ENCODE results near the gene COL4A6.
A peak's percentile ranks its signal among the peaks of the same experiment; 100 is the strongest.

The COL4A6 gene

DNA sequence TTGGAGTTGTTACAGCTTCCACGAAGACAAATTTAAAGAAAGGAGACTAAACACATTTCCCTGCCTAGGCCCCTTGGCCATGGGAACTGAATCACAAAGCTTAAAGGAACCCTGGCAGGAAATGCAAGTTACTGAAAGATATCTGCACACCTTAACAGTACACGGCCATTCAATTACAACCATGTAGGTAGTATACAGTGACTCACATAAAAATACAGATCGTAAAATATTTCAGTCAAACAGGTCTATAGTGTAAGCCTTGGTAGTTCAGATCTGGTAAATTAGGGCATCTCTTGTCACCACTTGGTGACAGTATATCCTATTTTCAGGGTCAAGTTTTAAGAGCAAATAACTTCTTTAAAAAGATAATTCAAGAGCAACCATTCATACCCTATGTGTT lies 234.7 kb downstream of the COL4A6 start:
- DNase-seq: no peak

DNA sequence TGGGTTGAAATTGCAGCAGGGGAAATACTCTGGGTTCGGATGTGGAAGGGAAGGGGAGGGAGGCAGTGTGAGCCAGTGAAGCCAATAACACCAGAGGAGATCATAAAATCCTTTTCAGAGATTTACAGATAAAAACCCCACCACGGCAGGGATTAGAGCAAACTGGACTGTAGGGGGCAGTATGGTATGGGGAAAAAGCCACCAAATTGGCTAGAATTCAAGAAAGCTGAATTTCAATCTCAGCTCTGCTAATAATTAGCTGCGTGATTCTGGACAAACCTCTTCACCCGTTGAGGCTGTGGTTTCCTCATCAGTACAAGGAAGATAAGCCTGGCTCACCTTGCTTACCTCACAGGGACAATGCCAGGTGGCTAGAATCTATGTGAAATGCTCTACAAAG lies 238.5 kb downstream of the COL4A6 start:
- peak; percentile 39 for DNase-seq

DNA sequence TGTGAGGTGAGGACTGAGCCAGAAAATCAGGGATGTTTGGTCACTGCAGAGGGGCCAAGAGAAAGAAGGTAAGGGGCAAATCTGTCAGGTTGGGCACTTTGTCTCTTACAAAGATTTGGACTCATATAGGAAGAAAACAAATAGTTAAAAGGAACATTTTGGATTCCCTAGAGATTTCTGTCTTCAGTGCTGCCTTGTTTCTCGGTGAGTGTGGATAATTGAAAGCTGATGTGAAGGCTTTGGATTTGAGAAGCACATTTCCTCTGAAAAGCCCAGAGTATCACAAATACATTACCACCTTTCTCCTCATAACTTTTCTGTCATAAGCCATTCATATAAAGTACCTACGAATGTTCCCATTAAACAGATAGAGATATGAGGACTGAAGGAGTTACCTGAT lies 239.2 kb downstream of the COL4A6 start:
- no peak for DNase-seq

DNA sequence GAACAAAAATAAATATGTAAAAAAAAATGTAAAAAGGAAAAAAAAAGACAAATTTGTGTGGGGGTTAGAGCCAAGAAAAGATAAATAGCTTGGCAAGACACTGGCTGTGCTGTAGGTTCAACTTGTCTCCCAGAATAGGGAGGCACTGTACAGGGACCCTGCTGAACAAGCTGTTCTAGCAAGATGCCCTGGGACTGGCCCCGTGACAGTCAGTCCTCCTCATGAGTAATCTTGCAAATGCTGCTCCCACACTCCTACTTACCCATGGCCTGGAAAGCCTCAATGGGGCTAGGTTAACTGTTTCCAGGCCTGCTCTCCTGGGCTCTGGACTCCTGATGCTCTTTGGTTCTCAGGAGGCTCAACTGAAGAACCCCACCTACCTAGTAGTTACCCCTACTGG lies 239.8 kb downstream of the COL4A6 start:
- DNase-seq: no peak

DNA sequence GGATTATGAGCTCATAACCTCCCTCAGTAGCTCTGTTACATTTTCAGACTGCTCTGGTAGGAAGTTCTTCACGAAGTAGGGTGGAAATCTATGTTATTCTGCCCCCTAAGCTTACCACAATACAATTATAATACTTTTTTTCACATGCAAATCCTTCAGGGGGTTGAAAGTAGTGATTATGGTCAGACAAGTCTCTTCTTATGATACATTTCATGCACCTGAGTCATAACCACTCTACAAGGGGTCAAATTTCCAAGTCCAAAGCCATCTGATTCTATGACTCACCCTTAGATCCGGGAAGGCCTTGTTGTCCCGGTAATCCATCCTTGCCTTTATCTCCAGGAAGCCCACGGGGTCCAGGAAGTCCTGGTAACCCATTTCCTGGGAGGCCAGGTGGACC lies 251.4 kb downstream of the COL4A6 start:
- no peak for DNase-seq

DNA sequence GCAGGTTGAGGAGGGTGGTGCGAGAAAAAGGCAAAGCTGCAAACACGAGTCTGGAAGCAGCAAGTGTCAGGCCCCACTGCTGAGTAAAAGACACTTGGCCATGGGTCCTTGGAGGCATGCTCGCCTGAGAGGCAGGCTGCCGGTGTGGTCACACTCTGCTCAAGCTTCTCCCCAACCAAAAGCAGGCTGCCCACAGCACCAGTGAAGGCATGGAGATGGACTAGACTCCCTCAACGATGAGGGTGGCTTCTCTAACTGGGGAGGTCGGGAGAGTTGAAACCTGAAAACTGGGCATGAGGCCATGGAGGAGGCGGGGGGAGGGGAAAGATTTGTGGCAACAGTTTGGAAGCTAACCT lies 260.1 kb downstream of the COL4A6 start:
- no peak for DNase-seq

DNA sequence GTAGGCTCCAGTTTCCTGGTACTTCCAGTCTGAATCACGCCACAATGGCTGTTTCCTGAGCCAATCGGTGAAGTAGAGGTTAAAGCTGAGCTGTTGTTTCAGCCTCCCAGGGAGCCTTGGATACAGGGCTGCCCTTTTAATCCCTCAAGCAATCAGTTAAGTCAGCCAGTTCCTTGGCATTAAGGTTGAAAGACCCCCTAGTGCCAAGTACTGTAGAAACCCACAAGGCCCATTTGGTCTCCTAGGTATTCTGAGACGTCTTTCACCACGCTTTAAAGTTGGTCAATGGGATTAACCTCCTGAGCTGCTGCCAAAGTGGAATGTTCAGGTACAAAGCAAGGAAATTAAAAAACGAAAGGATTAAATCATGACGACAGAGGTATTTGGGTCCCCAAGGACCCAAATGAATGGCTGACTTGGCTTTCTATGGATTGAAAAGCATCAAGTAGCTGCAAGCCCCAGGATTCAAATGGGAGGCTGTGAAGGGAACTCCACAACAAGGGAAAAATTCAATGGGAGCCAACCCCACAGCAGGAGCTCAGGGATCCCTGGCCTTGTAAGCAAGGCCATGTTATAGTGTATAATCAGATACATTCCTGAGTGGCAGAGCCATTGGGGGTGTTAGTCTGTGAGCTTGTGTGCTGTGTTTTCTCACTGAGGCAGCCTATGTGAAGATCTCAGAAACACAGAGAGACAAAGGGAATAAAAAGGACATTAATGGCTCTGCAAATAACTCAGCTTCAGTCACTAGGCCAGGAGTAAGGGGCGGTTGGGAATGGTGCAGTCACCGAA lies 260.7 kb downstream of the COL4A6 start:
- no peak for DNase-seq

DNA sequence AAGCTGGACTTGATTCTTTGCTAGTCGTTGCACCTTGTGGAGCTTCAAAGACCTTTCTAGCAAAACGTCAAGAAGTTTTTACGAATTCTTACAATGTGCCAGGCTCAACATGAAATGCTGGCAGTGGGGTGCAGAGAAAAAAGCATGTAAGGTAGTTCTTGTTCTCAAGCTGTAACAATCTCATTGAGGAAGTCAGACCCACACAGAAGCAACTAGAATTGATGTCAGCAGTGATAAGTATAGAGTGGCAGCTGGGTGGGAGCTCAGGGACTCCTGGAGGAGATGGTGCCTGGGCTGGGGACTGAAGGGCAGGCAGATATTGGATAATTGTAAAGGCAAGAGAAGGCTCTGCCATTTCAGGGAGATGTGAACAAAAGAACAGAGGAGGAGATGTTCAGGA lies 264.3 kb downstream of the COL4A6 start:
- no peak for DNase-seq

DNA sequence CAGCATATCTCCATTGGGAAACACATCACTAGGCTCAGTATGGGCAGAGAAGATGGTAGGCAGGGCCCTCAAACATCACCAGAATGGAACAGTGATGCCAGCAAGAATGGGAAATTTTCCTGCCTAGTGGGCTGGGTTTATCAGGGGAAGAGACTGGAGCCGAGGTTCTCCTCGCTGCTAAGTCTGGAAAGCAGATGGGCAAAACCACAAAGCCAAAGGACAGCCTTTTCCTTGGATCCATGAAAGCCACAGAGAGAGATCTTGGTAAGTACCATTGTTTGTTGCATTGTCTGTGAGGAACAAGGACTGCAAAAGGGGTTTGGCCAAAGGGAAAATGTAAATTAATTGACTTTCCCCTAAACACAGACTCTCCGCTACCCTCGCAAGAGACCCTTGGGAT lies 266.6 kb downstream of the COL4A6 start:
- DNase-seq: no peak

DNA sequence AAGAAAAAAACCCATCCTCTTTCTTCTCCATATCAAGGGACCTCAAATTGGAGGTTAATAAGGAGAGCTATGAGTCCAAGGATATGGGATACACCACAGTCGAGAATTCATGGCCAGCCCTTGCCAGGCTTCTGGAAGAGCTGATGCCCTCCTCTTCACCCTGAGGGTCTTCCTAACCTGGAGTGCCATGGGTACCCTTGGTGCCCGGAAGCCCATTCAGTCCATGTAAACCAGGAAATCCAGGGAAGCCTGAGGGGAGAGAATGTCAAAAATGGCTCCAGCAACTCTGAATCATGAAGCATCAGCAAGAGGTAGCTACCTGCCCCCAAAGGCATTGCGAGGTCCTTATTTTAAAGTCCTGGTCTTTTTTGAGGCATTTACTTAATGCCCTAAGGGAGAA lies 268.5 kb downstream of the COL4A6 start:
- no peak for DNase-seq

DNA sequence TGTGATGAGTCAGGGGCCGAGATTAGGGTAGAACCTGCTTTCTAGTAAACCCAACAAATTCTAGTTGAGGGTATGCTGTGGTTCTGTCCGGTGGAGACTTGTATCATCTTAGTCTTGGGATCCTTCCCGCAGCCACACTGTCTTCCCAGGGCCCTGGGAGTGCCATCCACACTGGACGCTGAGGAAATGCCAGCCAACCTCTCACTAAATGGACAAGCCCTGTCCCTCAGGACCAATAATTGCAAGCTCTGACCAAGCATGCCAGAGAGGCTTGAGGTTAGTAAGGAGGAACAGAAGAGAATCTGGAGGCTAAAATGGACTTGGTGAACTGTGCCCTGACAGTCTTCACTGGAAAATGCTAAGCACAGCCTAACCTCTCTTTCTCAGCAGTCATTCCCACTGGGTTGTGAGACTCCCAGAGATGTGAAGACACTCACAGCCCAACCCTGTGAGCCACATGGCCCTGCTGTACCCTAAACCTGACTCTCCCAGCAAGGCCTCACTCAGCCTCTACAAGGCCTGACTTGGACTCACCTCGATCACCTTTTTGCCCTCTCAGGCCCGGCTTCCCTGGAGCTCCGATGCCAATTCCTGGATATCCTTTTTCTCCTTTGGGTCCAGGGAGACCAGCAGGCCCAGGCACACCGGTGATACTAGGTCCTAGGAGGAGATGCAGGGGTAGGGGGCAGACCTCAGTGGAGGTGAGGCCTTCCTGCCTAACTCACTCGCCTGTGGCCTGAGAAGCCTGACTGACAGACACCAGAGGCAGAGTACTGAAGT lies 269.1 kb downstream of the COL4A6 start:
- no peak for DNase-seq

DNA sequence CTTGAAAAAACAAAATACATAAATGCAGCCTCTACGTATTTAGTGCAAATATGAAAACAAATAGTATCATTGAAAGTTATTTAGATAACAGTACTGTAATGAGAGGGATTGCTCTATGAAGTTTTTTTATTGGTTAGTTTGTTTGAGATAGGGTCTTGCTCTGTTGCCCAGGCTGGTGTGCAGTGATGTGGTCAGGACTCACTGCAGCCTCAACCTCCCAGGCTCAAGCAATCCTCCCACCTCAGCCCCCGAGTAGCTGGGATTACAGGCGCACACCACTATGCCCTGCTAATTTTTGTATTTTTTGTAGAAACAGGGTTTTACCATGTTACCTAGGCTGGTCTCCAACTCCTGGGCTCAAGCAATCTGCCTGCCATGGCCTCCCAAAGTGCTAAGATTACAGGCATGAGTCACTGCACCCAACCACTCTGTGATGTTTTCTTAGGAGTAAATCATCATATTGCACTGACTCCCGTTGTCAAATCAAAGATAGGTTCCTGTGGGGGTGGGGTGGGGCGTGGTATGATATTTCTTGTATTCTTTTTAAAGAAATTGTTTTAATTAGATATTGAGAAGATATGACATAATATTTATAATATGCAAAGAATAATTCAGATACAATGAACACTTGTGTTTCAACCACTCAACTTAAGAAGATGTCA lies 270.9 kb downstream of the COL4A6 start:
- DNase-seq: no peak

DNA sequence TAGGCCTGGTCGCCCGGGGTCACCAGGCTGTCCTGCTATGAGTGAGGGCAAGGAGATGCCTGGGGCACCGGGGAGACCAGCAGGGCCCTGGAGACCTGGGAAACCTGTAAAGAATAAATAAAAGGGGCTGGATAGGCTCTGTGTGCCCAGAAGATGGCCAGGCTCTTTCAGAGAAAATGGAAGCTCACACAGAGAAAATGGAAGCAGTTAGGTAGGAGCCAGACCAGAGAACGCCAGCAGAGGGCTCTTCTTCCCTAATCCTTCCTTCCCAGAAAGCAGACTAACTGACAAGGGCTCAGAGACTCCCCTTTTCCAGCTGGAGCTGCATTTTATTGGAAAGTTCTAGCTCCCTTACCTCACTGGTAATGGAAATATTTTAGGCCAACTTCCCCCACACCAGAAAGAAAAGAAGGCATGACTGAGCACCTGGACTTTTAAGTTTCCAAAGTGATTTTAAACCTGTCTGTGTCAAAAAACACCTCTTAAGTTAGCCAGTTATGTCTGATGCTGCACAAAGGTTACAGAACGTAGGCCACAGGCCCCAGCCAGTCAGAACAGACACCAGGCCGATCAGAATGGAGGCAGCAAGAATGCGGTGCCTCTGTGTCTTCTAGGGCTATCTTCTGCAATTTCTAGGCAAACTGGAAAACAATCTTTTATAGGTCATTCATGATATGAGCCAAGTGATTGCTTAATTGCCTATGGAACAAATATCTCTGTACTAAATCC lies 272.7 kb downstream of the COL4A6 start:
- peak; percentile 5 for DNase-seq

DNA sequence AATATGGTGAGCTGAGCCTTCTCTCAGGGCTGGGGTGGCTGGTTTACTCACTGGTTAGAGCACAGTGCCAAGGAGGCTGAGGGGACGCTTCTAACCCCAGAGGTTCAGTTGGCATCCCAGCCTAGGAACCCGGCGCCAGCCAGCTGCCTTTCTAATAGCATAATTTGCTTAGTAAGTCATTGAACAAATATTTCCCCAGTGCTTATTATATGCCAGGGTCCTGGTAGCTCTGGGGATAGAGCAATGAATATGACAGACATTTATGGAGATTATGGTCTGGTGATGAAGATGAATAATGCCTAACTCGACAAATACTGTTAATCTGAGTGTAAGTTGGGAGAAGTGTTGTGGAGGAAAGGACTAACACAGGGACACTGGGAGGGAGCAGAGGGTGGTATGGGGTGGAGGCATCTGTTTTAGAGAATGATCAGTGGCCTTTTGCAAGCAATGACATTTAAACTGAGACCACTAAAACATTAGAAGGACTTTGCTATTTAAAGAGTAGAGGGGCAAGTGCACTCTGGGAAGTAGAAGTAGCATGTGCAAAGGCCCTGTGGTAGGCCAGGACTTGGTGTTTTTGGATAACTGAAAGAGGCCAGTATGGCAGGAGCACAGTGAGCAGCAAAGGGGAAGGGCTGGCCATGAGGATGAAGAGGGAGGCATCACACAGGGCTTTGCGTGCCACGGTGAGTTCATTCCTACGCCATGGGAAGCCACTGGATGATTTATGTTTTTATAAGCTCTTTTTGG lies 274.7 kb downstream of the COL4A6 start:
- no peak for DNase-seq

DNA sequence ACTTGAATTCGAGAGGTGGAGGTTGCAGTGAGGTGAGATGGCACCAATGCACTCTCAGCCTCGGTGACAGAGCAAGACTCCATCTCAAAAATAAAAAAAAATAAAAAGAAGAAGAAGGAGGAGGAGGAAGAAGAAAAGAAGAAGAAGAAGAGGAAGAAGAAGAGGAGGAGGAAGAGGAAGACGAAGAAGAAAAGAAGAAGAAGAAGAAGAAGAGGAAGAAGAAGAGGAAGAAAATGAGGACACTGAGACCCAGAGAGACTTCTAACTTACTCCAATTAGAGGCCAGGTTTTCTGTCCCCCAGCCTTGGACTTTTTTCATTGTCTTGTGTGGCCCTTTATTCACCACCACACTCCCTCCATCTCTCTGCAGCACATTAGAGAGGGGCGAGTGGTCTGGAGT lies 276.0 kb downstream of the COL4A6 start:
- no peak for DNase-seq

DNA sequence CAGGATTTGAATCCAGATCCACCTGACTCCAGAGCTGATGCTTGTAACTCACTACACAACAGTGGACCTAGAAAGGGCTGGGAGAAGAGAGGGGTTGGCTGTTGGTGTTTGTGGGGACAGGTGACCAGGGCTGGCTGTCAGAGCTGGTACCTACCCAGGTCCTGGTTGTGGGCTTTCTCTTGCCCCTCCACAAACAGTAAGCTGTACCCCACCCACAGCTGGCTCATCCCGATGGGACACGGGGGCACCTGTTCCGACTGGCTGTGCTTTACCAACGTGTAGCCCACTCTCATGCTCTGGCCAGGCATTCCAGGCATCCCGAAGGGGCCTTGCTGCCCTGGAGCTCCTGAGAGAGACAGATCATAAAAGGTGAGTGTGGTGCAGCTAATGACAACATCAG lies 277.9 kb downstream of the COL4A6 start:
- no peak for DNase-seq

DNA sequence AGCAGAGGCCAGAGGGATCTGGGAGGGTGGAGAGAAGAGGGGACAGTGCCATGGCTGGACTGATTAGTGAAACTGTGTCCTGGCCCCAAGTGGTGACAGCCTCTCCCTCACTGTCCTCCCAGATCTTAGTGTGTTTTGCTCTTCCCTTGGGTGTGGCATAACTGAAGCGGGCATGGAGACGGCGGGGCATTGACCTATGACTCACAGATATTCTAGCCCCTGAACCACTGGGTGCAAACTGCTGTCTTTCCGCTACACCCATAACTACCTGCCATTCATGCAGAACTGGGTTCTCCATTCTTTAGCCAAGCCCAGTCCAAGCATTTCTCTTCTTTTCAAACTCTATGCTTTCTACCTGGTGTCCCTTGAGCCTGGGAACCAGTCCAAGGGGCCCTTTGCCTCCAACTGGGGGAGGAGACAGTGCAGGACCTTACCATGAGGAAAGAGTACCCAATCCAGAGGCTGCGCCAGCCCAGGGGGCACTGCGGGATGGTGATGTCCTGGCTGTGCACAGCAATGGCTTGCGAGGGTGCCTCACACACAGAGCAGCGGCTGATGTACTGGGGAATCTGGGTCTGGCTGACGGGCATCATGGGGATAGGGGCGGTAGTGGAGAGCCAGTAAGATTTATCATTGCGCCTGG lies 279.1 kb downstream of the COL4A6 start:
- DNase-seq: no peak

DNA sequence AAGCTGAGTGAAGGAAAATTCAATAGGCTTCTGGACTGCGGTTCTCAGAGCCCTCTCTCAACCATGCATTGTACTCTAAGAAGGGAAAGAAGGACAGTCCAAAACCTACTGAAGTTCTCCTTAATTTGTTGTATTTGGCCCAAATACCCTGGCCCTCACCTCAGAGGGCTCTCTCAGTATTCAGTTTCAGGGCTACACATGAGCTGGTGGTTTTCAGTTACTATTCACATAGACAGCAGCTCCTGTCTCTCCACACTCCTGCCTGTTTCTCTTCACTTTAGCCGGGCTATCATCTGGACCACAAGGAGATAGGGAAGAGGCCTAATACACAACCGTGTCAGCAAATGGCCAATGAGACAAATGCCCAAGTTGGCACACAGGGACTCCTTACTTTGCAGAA lies 280.6 kb downstream of the COL4A6 start:
- no peak for DNase-seq

DNA sequence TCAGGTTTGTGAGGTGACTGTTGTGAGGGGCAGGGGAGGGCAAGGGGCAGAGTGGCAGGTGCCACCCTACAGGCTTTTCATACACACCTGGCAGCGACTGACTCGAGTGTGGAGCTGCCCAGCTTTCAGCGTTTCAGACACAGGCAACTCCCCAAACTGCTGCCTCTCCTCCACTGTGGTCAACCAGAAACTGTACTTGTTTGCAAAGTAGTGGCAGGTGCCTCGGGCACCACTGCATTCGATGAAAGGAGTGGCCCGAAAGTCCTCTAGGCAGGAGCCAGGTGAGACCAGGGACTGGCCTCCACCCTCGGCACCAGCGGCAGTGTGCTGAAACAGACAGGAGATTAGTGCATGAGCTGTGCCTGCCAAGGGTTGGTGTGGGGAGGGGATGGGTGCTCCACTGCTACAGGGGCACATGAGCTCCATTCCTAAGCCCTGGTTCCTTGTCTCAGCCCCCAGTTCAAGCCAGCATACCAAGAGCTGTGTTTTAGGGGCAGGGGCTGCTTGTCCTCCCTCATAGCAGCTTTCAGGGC lies 281.2 kb downstream of the COL4A6 start:
- DNase-seq: no peak

DNA sequence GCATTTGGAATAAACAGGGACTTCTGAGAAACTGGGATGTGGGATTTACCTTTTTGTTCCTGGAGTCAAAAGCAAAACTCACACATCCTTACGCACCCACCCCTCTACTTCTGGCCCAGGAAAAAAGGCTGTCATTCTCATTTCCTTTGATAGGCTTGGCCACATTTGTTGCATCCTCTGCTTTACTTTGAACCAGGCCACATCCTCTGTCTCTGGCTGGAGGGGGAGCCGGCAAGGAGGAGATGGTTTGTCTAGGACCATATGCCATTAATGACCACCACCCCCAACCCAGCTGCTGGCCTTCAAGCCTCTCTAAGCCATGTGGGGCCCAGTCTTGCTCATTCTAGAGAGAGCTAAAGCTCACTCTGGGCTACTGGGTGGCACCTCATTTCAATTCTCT lies 282.1 kb downstream of the COL4A6 start:
- DNase-seq: no peak

DNA sequence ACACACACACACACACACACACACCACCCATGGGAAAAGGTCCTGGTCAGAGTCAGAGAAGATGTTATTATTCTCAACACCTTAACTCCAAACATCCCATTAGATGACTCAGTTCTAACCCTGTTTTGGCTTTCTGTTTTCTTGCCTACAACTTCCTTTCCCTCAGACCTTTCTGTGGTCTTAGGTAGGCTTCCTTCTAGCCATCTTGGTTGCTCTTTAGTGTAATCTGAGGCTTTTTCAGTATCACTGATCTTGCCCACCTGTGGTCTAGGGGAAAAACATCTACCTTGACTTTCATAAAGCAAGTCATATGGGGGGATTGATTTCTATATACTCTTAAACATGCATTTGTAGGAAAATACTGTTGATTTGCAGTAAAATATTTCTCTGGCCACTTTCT lies 289.7 kb downstream of the COL4A6 start:
- no peak for DNase-seq

Measured in NCI-H526 treated with DMSO at 0.1 percent for 48 hours (cell line).